GM23338 (cell line): ENCODE results near the gene MICAL2. TPM values are rescaled to one million over a fixed set of nuclear protein-coding genes. Genes with fewer than 3 reads are reported as not detected.

ENCODE experiments used
- ATAC-seq: fragments of 200-7000 bp; cut with Tn5 transposase; 3 replicates; pipeline ENCODE4 v1.9.1; 2020
- DNase-seq: peaks from one replicate; pipeline ENCODE4 v3.0.0-alpha.2; 2015; ENCODE audit warnings: low spot score
- H2AFZ ChIP-seq: fragments of 200-600 bp; sonication (generic); 2 replicates; pipeline ENCODE4 v1.8.0; 2016; ENCODE audit warnings: antibody characterized with exemption, mild to moderate bottlenecking, moderate library complexity
- H3F3A ChIP-seq: fragments of 200-600 bp; sonication (generic); replicated peaks from 2 replicates; pipeline ENCODE4 v1.8.0; 2017; ENCODE audit warnings: antibody characterized with exemption, mixed run types, low read depth
- H3K27ac ChIP-seq: fragments of 200-600 bp; sonication (generic); 2 replicates; pipeline ENCODE4 v1.6.1; 2016; ENCODE audit warnings: low read depth
- H3K27me3 ChIP-seq: fragments of 200-600 bp; sonication (generic); 2 replicates; pipeline ENCODE4 v1.8.0; 2016; ENCODE audit warnings: mild to moderate bottlenecking, mixed run types, moderate library complexity; ENCODE audit not compliant: insufficient read depth
- H3K36me3 ChIP-seq: fragments of 200-600 bp; sonication (generic); 2 replicates; pipeline ENCODE4 v1.8.0; 2016; ENCODE audit warnings: mild to moderate bottlenecking; ENCODE audit not compliant: insufficient read depth
- H3K4me1 ChIP-seq: fragments of 200-600 bp; sonication (generic); 2 replicates; pipeline ENCODE4 v1.8.0; 2016; ENCODE audit warnings: mild to moderate bottlenecking, moderate library complexity; ENCODE audit not compliant: insufficient read depth
- H3K4me2 ChIP-seq: fragments of 200-600 bp; sonication (generic); 2 replicates; pipeline ENCODE4 v1.7.1; 2017; ENCODE audit warnings: mixed run types
- H3K4me3 ChIP-seq: fragments of 200-600 bp; sonication (generic); 2 replicates; pipeline ENCODE4 v1.6.1; 2016; ENCODE audit warnings: mixed run types
- H3K79me2 ChIP-seq: fragments of 200-600 bp; sonication (generic); replicated peaks from 2 replicates; pipeline ENCODE4 v1.8.0; 2017; ENCODE audit warnings: mild to moderate bottlenecking; ENCODE audit not compliant: insufficient read depth
- H3K9me2 ChIP-seq: fragments of 200-600 bp; sonication (generic); 2 replicates; pipeline ENCODE4 v1.8.0; 2017; ENCODE audit not compliant: insufficient read depth
- H4K20me1 ChIP-seq: fragments of 200-600 bp; sonication (generic); replicated peaks from 2 replicates; pipeline ENCODE4 v1.8.0; 2017; ENCODE audit warnings: mild to moderate bottlenecking; ENCODE audit not compliant: insufficient read depth
- H3K27ac Mint-ChIP-seq: 2 replicates; pipeline ENCODE4 v1.8.0; 2020; ENCODE audit warnings: inconsistent platforms, mild to moderate bottlenecking, moderate library complexity, mixed read lengths
- H3K27me3 Mint-ChIP-seq: 3 replicates; pipeline ENCODE4 v1.8.0; 2022; ENCODE audit warnings: low read depth, mild to moderate bottlenecking, moderate library complexity, mixed read lengths, inconsistent platforms; ENCODE audit not compliant: insufficient read depth, poor library complexity
- H3K36me3 Mint-ChIP-seq: 3 replicates; pipeline ENCODE4 v1.8.0; 2021; ENCODE audit warnings: low read depth, mild to moderate bottlenecking, inconsistent platforms, moderate library complexity, mixed read lengths
- H3K4me1 Mint-ChIP-seq: 3 replicates; pipeline ENCODE4 v1.8.0; 2020; ENCODE audit warnings: mild to moderate bottlenecking, inconsistent platforms, mixed read lengths
- H3K4me3 Mint-ChIP-seq: 3 replicates; pipeline ENCODE4 v1.8.0; 2021; ENCODE audit warnings: moderate library complexity, mild to moderate bottlenecking, inconsistent platforms, mixed read lengths
- H3K9me3 Mint-ChIP-seq: 3 replicates; pipeline ENCODE4 v1.8.0; 2020; ENCODE audit warnings: moderate library complexity, mild to moderate bottlenecking, inconsistent platforms, mixed read lengths
- CREB1 ChIP-seq: fragments of 250-450 bp; sonication (Bioruptor Pico); IDR thresholded peaks from 2 replicates; pipeline ENCODE4 v1.5.0; 2020; ENCODE audit warnings: low read depth, mild to moderate bottlenecking, moderate library complexity
- ETS1 ChIP-seq: IDR thresholded peaks from 2 replicates; pipeline ENCODE4 v1.6.1; 2016; ENCODE audit warnings: antibody characterized with exemption
- EZH2 ChIP-seq: fragments of 200-600 bp; sonication (generic); IDR thresholded peaks from one replicate; pipeline ENCODE4 v1.8.0; 2017; ENCODE audit warnings: antibody characterized with exemption, mild to moderate bottlenecking, low read depth; ENCODE audit not compliant: unreplicated experiment
- EZH2phosphoT487 ChIP-seq: fragments of 200-600 bp; sonication (generic); IDR thresholded peaks from one replicate; pipeline ENCODE4 v1.8.1; 2018; ENCODE audit warnings: antibody characterized with exemption; ENCODE audit not compliant: unreplicated experiment
- JUNB ChIP-seq: IDR thresholded peaks from one replicate; pipeline ENCODE4 v1.6.1; 2016; ENCODE audit warnings: antibody characterized with exemption; ENCODE audit not compliant: unreplicated experiment
- NANOG ChIP-seq: IDR thresholded peaks from 2 replicates; pipeline ENCODE4 v1.6.1; 2016; ENCODE audit warnings: antibody characterized with exemption, borderline replicate concordance
- ZNF114 ChIP-seq: fragments of 250-450 bp; sonication (Bioruptor Pico); IDR thresholded peaks from 2 replicates; pipeline ENCODE4 v1.5.0; 2020; ENCODE audit warnings: mild to moderate bottlenecking, moderate library complexity
- ZNF462 ChIP-seq: fragments of 250-450 bp; sonication (Bioruptor Pico); IDR thresholded peaks from 2 replicates; pipeline ENCODE4 v1.5.0; 2020; ENCODE audit warnings: mild to moderate bottlenecking, moderate library complexity
- polyA plus RNA-seq: library from polyadenylated mRNA; unstranded; fragments of >200 nt; fragmentation: Nextera tagmentation; extraction: Ambion mirVana; gene quantifications from 2 replicates; pipeline ENCODE4 v1.2.1, GENCODE V29; 2016
- total RNA-seq: library from RNA; depleted of rRNA; stranded (reverse); fragments of >200 nt; shearing (Covaris generic); gene quantifications from 2 replicates; pipeline ENCODE4 v1.2.3, GENCODE V29; 2014

MICAL2 gene
- total and polyA plus RNA-seq, 2 experiments from 2014 or later, result 0.66 to 1.4 TPM

GRCh38 chr11:12066056-12066798 lies 44.2 kb upstream of the MICAL2 start (continued):
- no peak for TF ChIP-seq ZNF462 (CRISPR knock-in tag)

- H3K27ac ChIP-seq, result no peak overlapping the region
- no peaks in the 10 kb centered on the region for H3K79me2 ChIP-seq
- DNase-seq (peak; percentile 40), ATAC-seq (peak; percentile 85)
- Mint-ChIP-seq H3K4me1 (peaks cover 21% of the 10 kb centered on the region), H3K36me3 (no peaks in the 10 kb centered on the region), H3K4me3 (no peak overlapping the region), H3K27me3 (peaks cover 9% of the 10 kb centered on the region), H3K9me3 (no peaks in the 10 kb centered on the region; the same call in 2 of the 3 replicates), H3K27ac (no peak overlapping the region)
- no peaks in the 10 kb centered on the region for H3K27me3 ChIP-seq
- H3K4me2 ChIP-seq, result peak overlapping the region; percentile 8; the same call in 1 of the 2 replicates
- peaks cover 14% of the 10 kb centered on the region for H3K4me1 ChIP-seq
- H3K9me2 ChIP-seq, result no peaks in the 10 kb centered on the region
- peak overlapping the region; percentile 88 for H2AFZ ChIP-seq
- H3F3A ChIP-seq, result no peaks in the 10 kb centered on the region
- no peaks in the 10 kb centered on the region for H4K20me1 ChIP-seq
- H3K36me3 ChIP-seq, result no peaks in the 10 kb centered on the region
- H3K4me3 ChIP-seq, result no peak overlapping the region
- TF ChIP-seq EZH2phosphoT487 (no peak), NANOG (no peak), ZNF114 (CRISPR knock-in tag) (no peak), JUNB (no peak), ETS1 (no peak), EZH2 (no peak), CREB1 (CRISPR knock-in tag) (no peak)
Observed at GRCh38 chr11:12066799-12067508, 43.4 kb upstream of the MICAL2 start.
